ENCODE results near the gene NR3C2. TPM values are rescaled to one million over a fixed set of nuclear protein-coding genes. Genes with fewer than 3 reads are reported as not detected.

NR3C2 gene
- total RNA-seq, 1 donor from 2014 or later: 2.7 TPM

GRCh38 chr4:148373093-148373492, 69.1 kb downstream of the NR3C2 start:
- no peak for DNase-seq (ENCODE audit: low spot score, unreplicated experiment)
- Mint-ChIP-seq H3K36me3 (ENCODE audit: insufficient read depth) (no peaks in the 10 kb centered on the region), H3K4me3 (ENCODE audit: low read depth) (no peak overlapping the region), H3K27ac (no peak overlapping the region), H3K4me1 (ENCODE audit: low read depth) (no peaks in the 10 kb centered on the region), H3K27me3 (peaks cover under 1% of the 10 kb centered on the region), H3K9me3 (ENCODE audit: low read depth) (no peaks in the 10 kb centered on the region)
- TF ChIP-seq CTCF (IDR thresholded peaks at IDR 0.05; ENCODE audit: unreplicated experiment): no peak

- Mint-ChIP-seq H3K9me3 (ENCODE audit: low read depth) (no peaks in the 10 kb centered on the region), H3K4me1 (ENCODE audit: low read depth) (no peaks in the 10 kb centered on the region), H3K27me3 (peaks cover 3% of the 10 kb centered on the region), H3K4me3 (ENCODE audit: low read depth) (no peak overlapping the region), H3K36me3 (ENCODE audit: insufficient read depth) (no peaks in the 10 kb centered on the region), H3K27ac (no peak overlapping the region)
- no peak for TF ChIP-seq CTCF (IDR thresholded peaks at IDR 0.05; ENCODE audit: unreplicated experiment)
- no peak for DNase-seq (ENCODE audit: low spot score, unreplicated experiment)
These were observed 72.3 kb downstream of the NR3C2 start for GRCh38 chr4:148369919-148370318.

- no peak for DNase-seq (ENCODE audit: low spot score, unreplicated experiment)
- no peaks in the 10 kb centered on the region for H3K36me3 Mint-ChIP-seq (ENCODE audit: insufficient read depth)
- H3K4me1 Mint-ChIP-seq (ENCODE audit: low read depth): no peaks in the 10 kb centered on the region
- no peak for TF ChIP-seq CTCF (IDR thresholded peaks at IDR 0.05; ENCODE audit: unreplicated experiment)
- H3K27me3 Mint-ChIP-seq: peaks cover 3% of the 10 kb centered on the region
- peak overlapping the region; percentile 38 for H3K27ac Mint-ChIP-seq
- no peak overlapping the region for H3K4me3 Mint-ChIP-seq (ENCODE audit: low read depth)
- no peaks in the 10 kb centered on the region for H3K9me3 Mint-ChIP-seq (ENCODE audit: low read depth)
These were observed 74.5 kb downstream of the NR3C2 start for GRCh38 chr4:148367756-148368155.

- DNase-seq (ENCODE audit: low spot score, unreplicated experiment): no peak
- Mint-ChIP-seq H3K36me3 (ENCODE audit: insufficient read depth) (no peaks in the 10 kb centered on the region), H3K27me3 (peaks cover 3% of the 10 kb centered on the region), H3K4me3 (ENCODE audit: low read depth) (no peak overlapping the region), H3K9me3 (ENCODE audit: low read depth) (no peaks in the 10 kb centered on the region), H3K27ac (no peak overlapping the region), H3K4me1 (ENCODE audit: low read depth) (no peaks in the 10 kb centered on the region)
- TF ChIP-seq CTCF (IDR thresholded peaks at IDR 0.05; ENCODE audit: unreplicated experiment): no peak
These were observed 76.0 kb downstream of the NR3C2 start for GRCh38 chr4:148366251-148366650.

- Mint-ChIP-seq H3K4me1 (ENCODE audit: low read depth) (no peaks in the 10 kb centered on the region), H3K4me3 (ENCODE audit: low read depth) (no peak overlapping the region), H3K36me3 (ENCODE audit: insufficient read depth) (no peaks in the 10 kb centered on the region), H3K27me3 (peaks cover 3% of the 10 kb centered on the region), H3K27ac (no peak overlapping the region), H3K9me3 (ENCODE audit: low read depth) (no peaks in the 10 kb centered on the region)
- TF ChIP-seq CTCF (IDR thresholded peaks at IDR 0.05; ENCODE audit: unreplicated experiment): no peak
- DNase-seq (ENCODE audit: low spot score, unreplicated experiment): no peak
These were observed 77.7 kb downstream of the NR3C2 start for GRCh38 chr4:148364525-148364924.
